Smooth muscle cell (in vitro differentiated cells): ENCODE data around the gene MGMT. TPM values are rescaled to one million over a fixed set of nuclear protein-coding genes. Genes with fewer than 3 reads are reported as not detected.

Source experiments
- DNase-seq: peaks from one replicate; lab custom pipeline; 2025; ENCODE audit not compliant: unreplicated experiment; lab: John Stamatoyannopoulos, UW
- H2AFZ ChIP-seq: fragments of 200-600 bp; sonication (generic); 2 replicates; pipeline ENCODE4 v1.6.0; 2016; ENCODE audit warnings: antibody characterized with exemption, low read depth, mild to moderate bottlenecking
- H3F3A ChIP-seq: fragments of 200-600 bp; sonication (generic); 2 replicates; pipeline ENCODE4 v1.6.0; 2017; ENCODE audit warnings: antibody characterized with exemption, low read depth
- H3K27ac ChIP-seq: fragments of 200-600 bp; sonication (generic); 2 replicates; pipeline ENCODE4 v1.5.1; 2016; ENCODE audit warnings: low read depth, mild to moderate bottlenecking
- H3K27me3 ChIP-seq: fragments of 200-600 bp; sonication (generic); 2 replicates; pipeline ENCODE4 v1.6.1; 2016; ENCODE audit warnings: low read depth, mild to moderate bottlenecking
- H3K36me3 ChIP-seq: fragments of 200-600 bp; sonication (generic); 2 replicates; pipeline ENCODE4 v1.5.1; 2016; ENCODE audit warnings: low read depth
- H3K4me1 ChIP-seq: fragments of 200-600 bp; sonication (generic); 2 replicates; pipeline ENCODE4 v1.5.1; 2016; ENCODE audit warnings: low read depth
- H3K4me2 ChIP-seq: fragments of 200-600 bp; sonication (generic); 2 replicates; pipeline ENCODE4 v1.6.0; 2016; ENCODE audit warnings: mild to moderate bottlenecking
- H3K4me3 ChIP-seq: fragments of 200-600 bp; sonication (generic); 2 replicates; pipeline ENCODE4 v1.5.1; 2016; ENCODE audit warnings: mild to moderate bottlenecking
- H3K79me2 ChIP-seq: fragments of 200-600 bp; sonication (generic); 2 replicates; pipeline ENCODE4 v1.6.0; 2016; ENCODE audit warnings: low read depth, mild to moderate bottlenecking
- H3K9ac ChIP-seq: fragments of 200-600 bp; sonication (generic); 2 replicates; pipeline ENCODE4 v1.6.0; 2016; ENCODE audit warnings: low read depth
- H3K9me3 ChIP-seq: fragments of 200-600 bp; sonication (generic); replicated peaks from 2 replicates; pipeline ENCODE4 v1.5.1; 2016; ENCODE audit warnings: low read depth
- H4K20me1 ChIP-seq: fragments of 200-600 bp; sonication (generic); 2 replicates; pipeline ENCODE4 v1.6.0; 2016; ENCODE audit warnings: low read depth
- CTCF ChIP-seq: fragments of 200-600 bp; sonication (generic); IDR thresholded peaks from 2 replicates; pipeline ENCODE4 v1.5.1; 2017; ENCODE audit warnings: borderline replicate concordance, mild to moderate bottlenecking, antibody characterized with exemption; ENCODE audit not compliant: insufficient read depth, poor library complexity, severe bottlenecking
- WGBS: methylation state at CpG from one replicate; pipeline ENCODE4 v1.1.7; 2016; ENCODE audit warnings: low lambda C conversion rate; 5-methylcytosine and 5-hydroxymethylcytosine counted together
- polyA plus RNA-seq: library from polyadenylated mRNA; unstranded; fragments of >200 nt; fragmentation: Nextera tagmentation; extraction: Ambion mirVana; gene quantifications from 2 replicates; pipeline ENCODE4 v1.2.1, GENCODE V29; 2016
- total RNA-seq: library from RNA; depleted of rRNA; stranded (reverse); fragments of >200 nt; gene quantifications from 2 replicates; pipeline ENCODE4 v1.2.3, GENCODE V29; 2014

Gene MGMT
- total and polyA plus RNA-seq, 2 experiments from 2014 or later, result 21.0 to 33.0 TPM

- Histone ChIP-seq H2AFZ (no peak overlapping the region), H3K27me3 (no peaks in the 10 kb centered on the region), H3K36me3 (no peaks in the 10 kb centered on the region), H3K4me1 (no peaks in the 10 kb centered on the region), H3F3A (no peaks in the 10 kb centered on the region), H3K9me3 (no peaks in the 10 kb centered on the region), H3K4me3 (no peak overlapping the region), H4K20me1 (no peaks in the 10 kb centered on the region), H3K27ac (no peak overlapping the region), H3K4me2 (no peak overlapping the region), H3K9ac (no peak overlapping the region), H3K79me2 (no peaks in the 10 kb centered on the region)
- WGBS, result 95% methylated on average over 21 of the region's 21 CpGs
- no peak for TF ChIP-seq CTCF
- no peak for DNase-seq
Observed at GRCh38 chr10:129759214-129760002, 292.4 kb downstream of the MGMT start.

GRCh38 chr10:129760003-129760315 lies 292.9 kb downstream of the MGMT start:
- no peaks in the 10 kb centered on the region for H3F3A ChIP-seq
- H3K9ac ChIP-seq, result no peak overlapping the region
- no peaks in the 10 kb centered on the region for H3K27me3 ChIP-seq
- WGBS, result 96% methylated on average over 11 of the region's 11 CpGs
- DNase-seq, result no peak
- H3K9me3 ChIP-seq, result no peaks in the 10 kb centered on the region
- H3K79me2 ChIP-seq, result no peaks in the 10 kb centered on the region
- no peak overlapping the region for H3K27ac ChIP-seq
- no peak overlapping the region for H3K4me3 ChIP-seq
- no peaks in the 10 kb centered on the region for H3K36me3 ChIP-seq
- no peaks in the 10 kb centered on the region for H3K4me1 ChIP-seq
- no peak overlapping the region for H2AFZ ChIP-seq
- H3K4me2 ChIP-seq, result no peak overlapping the region
- no peak for TF ChIP-seq CTCF
- no peaks in the 10 kb centered on the region for H4K20me1 ChIP-seq

- H3K36me3 ChIP-seq, result no peaks in the 10 kb centered on the region
- H3K9me3 ChIP-seq, result no peaks in the 10 kb centered on the region
- H3K4me1 ChIP-seq, result no peaks in the 10 kb centered on the region
- DNase-seq, result no peak
- no peak for TF ChIP-seq CTCF
- H3F3A ChIP-seq, result no peaks in the 10 kb centered on the region
- H3K9ac ChIP-seq, result no peak overlapping the region
- WGBS, result 96% methylated on average over 7 of the region's 7 CpGs
- H3K4me2 ChIP-seq, result no peak overlapping the region
- no peak overlapping the region for H3K4me3 ChIP-seq
- no peaks in the 10 kb centered on the region for H3K79me2 ChIP-seq
- H3K27me3 ChIP-seq, result no peaks in the 10 kb centered on the region
- H3K27ac ChIP-seq, result no peak overlapping the region
- no peaks in the 10 kb centered on the region for H4K20me1 ChIP-seq
- no peak overlapping the region for H2AFZ ChIP-seq
Observed at GRCh38 chr10:129760416-129760815, 293.4 kb downstream of the MGMT start.
